NCI-H460 (cell line): ENCODE data around the gene VSNL1. TPM values are rescaled to one million over a fixed set of nuclear protein-coding genes. Genes with fewer than 3 reads are reported as not detected.

Experiments used
- DNase-seq: peaks from one replicate; pipeline ENCODE4 v3.0.0-alpha.2; 2016; ENCODE audit warnings: low read depth; ENCODE audit errors: extremely low read depth
- total RNA-seq: library from RNA; depleted of rRNA; stranded (reverse); fragments of >200 nt; shearing (Covaris generic); gene quantifications from 2 replicates; pipeline ENCODE4 v1.2.3, GENCODE V29; 2014

The VSNL1 gene
- total RNA-seq, 1 experiment from 2014 or later = not detected

GRCh38 chr2:17607379-17607778 lies 66.9 kb downstream of the VSNL1 start:
- no peak for DNase-seq

DNA sequence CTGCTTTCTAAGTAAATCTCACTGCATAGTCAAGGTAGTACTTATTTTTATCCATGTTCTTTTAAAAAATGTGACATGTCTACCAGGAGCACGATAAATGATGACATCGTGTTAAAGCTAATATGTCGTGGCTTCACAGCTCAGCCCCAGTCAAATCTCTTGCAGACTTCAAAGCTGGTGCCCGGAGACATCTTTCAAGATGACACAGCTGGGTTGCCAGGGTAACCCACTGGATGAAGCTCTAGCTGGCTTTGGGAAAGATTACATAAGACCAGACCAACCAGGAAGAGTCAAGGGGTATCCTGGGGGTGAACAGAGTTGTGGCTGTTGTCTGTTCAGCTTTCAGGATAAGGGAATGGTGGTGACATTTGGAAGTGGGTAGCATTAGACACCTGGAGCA lies 67.8 kb downstream of the VSNL1 start:
- DNase-seq = no peak

DNA sequence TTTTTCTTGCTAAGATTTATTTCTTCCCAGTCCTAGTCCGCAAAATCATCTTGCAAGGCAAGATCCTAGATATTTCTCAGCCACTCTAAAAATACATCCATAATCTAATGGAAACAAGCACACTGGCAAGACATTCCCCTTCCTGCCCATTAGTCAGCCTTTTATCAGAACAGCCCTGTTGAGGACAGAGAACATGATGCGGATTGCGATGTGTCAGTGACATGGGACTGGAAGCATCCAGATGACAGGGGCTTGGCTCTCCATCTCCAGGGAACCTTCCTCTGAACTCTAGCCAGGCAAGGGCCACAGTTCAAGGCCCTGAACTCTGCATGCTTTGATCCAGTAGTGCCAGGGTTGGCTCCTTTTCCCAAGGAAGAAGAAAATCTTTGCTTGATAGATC lies 70.0 kb downstream of the VSNL1 start:
- no peak for DNase-seq

- no peak for DNase-seq
Measured at GRCh38 chr2:17611036-17611435, 70.5 kb downstream of the VSNL1 start.

- DNase-seq = no peak
Measured at GRCh38 chr2:17614174-17614930, 73.9 kb downstream of the VSNL1 start.

DNA sequence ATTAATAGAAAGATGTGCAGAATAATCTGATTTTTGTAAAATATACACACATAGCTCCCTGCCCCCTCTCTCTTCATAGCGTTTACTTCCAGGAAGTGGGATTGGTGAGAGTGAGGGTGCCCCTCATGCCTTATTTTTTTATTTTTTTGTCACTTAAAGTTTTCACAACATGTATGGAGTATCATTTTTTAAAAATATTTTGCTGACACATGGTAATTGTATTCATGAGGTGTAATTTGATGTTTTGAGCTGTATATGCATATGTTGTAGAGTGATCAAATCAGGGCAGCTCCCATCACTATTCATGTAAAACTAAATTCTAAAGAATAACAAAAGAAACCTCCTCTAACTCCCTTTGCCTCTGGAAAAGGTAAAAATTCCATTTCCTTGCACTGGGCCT lies 74.7 kb downstream of the VSNL1 start:
- no peak for DNase-seq

GRCh38 chr2:17615728-17616351 lies 75.3 kb downstream of the VSNL1 start:
- no peak for DNase-seq

DNA sequence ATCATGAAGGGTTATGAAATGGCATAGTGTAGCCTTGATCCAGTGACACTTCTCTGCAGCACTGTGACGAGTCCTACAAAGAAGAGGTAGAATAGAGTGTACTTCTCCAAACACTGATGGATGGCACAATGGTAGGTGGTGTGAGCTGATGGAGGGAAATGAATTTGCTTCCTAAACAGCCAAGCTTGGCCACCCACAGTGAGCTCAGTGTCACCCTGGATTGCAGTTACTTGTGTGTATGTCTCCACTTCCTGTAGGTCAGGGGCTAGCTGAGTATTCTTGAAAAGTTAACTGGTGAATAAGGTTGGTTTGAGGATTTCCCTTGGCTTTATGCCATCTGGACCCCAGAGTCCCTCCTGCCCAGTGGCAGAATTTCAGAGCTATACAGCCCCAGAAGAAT lies 75.9 kb downstream of the VSNL1 start:
- DNase-seq = no peak

- DNase-seq = no peak
Measured at GRCh38 chr2:17617516-17617915, 77.0 kb downstream of the VSNL1 start.

- DNase-seq = no peak
Measured at GRCh38 chr2:17617955-17618354, 77.5 kb downstream of the VSNL1 start.

DNA sequence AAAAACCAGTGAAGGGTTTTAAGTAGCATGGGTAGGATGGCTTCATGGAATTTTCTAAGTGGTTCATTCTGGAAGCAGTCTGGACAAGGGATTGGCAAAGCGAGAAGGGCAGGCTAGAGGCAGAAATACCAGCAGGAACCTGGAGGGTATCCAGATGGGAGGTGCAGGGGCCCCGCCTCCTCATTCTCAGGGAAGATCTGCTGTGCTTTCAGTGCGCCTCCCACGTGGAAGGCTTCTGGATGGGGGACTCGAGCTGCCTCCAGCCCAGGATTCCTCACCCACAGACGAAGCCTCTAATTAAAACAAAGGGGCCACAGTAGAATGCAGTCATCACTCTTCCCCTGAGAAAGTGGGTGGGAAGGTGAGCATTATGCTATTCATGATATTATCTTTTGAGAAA lies 79.8 kb downstream of the VSNL1 start:
- DNase-seq = no peak

GRCh38 chr2:17620841-17621240 lies 80.3 kb downstream of the VSNL1 start:
- no peak for DNase-seq

- DNase-seq = no peak
Measured at GRCh38 chr2:17621781-17622180, 81.3 kb downstream of the VSNL1 start.

DNA sequence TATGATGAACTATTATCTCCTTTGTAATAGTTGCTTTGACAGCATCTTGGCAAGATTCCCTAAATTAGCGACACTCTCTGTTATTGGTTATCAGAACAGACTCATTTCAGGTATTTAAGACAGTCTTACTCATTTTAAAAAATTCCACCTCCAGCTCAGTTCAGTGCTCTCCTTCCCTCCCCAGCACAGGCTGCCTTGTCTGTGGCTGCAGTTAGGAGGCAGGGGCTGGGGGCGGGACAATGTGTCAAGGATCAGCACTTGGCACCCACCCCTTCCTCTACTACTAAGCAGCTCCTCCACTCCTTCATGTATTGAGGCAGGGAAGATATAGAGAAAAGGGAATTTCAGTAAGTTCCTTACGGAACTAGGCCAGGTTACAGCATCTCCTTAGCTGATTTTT lies 85.0 kb downstream of the VSNL1 start:
- DNase-seq = no peak

GRCh38 chr2:17626986-17627385 lies 86.5 kb downstream of the VSNL1 start:
- no peak for DNase-seq

GRCh38 chr2:17627434-17627833 lies 86.9 kb downstream of the VSNL1 start:
- DNase-seq = no peak

DNA sequence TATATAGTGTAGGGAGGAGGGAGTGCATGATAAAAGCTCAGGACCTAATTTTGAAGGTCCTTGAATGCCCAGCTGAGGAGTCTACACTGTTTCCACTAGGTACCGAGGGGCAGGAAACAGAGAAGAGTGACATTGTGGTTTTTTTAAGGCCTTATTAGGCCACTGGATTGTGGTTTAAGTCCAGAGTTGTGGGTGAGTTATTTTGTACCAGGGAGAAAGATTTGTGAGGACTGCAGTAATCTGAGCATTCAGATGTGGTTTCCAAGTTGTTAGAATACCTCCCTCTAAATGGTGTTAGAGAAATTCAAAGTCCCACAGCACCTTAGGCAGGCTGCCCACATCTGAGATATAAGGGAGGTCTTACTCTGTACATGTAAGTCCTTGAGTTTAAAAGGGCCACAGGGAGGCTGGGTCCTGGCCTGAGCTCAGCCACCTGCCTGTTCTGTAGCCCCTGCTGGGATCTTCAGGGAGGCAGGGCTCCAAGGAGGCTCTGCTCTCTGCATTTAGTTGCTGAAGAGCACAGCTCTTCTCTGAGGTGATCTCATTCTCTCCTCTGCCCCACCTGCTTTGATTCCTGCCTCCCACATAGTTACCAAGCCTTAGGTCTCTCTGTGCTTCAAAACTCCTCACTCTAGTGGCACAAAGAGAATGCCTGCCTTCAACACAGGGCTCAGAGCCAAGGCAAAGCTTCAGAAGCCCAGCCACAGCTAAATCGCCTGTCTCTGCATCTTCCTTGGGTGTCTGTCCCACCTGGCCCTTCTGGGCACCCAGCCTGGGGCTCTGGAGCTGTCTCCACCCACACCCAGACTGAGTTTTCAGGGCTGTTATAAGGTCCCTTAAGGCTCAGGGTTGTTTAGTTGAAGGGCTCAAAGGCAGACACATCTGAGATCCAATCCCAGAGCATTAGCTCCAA lies 88.1 kb downstream of the VSNL1 start:
- DNase-seq = no peak

DNA sequence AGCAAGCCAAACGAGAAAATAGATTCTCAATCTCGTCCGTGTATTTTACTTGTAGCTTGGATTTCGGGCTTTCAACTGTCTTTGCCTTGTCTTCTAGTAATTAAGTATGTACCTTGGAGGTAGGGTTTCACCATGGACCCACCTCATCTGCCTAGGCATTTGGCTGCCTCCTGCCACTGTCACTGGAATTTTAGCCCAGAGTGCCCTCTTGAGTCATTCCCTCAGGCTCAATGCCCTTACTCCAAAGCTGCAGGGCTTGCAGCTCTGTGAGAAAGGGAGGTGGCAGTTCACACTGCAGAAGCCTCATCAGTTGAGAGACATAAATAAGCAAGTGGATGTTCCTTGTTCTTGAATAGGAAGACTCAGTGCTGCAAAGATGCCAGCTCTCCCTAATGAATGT lies 89.6 kb downstream of the VSNL1 start:
- DNase-seq = no peak

DNA sequence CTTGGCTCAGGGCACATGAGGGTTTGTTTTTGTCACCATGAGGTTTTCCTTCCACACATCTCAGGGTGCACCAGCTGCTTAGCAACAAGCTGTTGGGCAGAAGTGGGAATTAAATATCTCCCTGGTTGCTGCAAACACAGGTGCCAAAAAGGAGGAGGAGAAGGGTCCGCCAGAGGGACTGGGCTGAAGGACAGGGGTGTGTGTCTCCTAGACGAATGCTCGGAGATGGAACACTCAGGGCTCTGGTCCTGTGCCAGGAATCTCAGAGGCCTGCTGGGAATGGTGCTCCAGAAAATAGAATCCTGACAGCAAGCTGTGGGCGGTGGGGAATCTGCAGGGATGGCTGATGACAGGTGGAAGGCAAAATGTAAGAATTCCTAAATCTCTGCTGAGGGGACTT lies 94.5 kb downstream of the VSNL1 start:
- no peak for DNase-seq

GRCh38 chr2:17636257-17636656 lies 95.8 kb downstream of the VSNL1 start:
- DNase-seq = no peak

DNA sequence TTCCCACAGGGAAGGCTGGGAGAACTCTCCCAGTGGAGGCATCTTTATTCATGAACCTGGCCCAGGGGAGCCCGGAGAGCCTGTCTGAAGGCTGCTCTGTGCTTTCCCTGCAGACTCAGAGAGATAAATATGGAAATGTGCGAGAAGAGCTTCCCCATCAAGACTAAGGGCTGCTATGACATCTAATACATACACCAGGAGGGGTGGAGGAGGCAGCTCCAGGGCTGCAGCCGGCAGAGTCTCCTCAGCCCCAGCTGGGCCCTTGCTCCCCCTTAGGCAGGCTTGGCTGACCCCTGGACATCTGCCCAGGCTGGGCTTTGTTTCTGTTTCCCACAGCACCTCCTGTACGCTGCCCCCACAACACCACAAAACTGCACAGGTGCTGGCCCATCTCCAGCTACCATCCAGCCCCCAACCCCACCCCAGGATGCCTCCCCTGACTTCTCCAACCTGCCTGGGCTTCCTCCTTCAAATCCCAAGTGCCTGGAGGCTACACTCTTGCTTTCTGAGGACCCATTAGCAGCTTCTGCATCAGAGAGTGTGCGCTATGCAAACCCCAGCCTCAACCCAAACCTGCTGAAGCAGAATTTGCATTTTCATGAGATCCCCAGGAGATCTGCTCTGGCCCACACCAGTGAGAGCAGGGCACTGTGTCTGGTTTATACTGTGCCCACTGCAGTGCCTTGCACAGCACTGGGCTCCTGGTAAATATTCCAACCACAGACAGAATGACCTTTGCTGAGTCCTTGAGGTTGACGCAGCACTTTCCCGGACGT lies 96.8 kb downstream of the VSNL1 start:
- no peak for DNase-seq
